T-helper 1 cell treated with Interleukin-12 subunit alpha and Interleukin-12 subunit beta and Interleukin-4 antibody, amounts not matched to agents 30 μg/mL and 1 μg/mL, for 36 hours (primary cell): ENCODE data around the gene DCUN1D2.
"Not testable (repeated sequence)": the region's sequence is repeated elsewhere in the genome, so short reads cannot be mapped to it uniquely, and the experiment has no call there.

ENCODE experiments used
- H3K27ac Mint-ChIP-seq: one replicate; pipeline ENCODE4 v1.8.0; 2021; ENCODE audit warnings: mild to moderate bottlenecking, mixed read lengths
- H3K27me3 Mint-ChIP-seq: one replicate; pipeline ENCODE4 v1.8.0; 2021; ENCODE audit warnings: low read depth, mixed read lengths
- H3K36me3 Mint-ChIP-seq: one replicate; pipeline ENCODE4 v1.8.0; 2021; ENCODE audit warnings: low read depth, mixed read lengths
- H3K4me1 Mint-ChIP-seq: one replicate; pipeline ENCODE4 v1.8.0; 2021; ENCODE audit warnings: low read depth, mixed read lengths
- H3K4me3 Mint-ChIP-seq: one replicate; pipeline ENCODE4 v1.8.0; 2021; ENCODE audit warnings: mild to moderate bottlenecking, moderate library complexity, mixed read lengths
- H3K9me3 Mint-ChIP-seq: one replicate; pipeline ENCODE4 v1.8.0; 2021; ENCODE audit warnings: mixed read lengths

Gene DCUN1D2

DNA sequence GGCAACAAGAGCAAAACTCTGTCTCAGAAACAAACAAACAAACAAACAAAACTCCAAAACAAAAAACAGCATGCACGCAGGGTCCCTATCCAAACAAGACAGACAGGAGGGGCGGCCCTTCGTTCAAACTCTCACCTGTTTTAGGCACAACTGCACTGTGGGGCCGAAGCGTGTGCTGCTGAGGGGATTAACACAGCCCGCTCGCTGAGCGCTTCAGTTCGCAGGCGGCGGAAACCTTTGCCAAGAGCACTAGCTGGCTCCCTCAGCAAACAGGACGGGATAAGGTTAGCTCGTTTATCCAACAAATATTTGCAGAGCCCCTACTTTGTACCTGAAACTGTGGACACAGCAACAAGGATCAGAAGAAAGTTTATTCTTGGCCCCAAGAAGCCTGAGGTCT lies 35.6 kb downstream of the DCUN1D2 start:
- Mint-ChIP-seq H3K27me3 (no peaks in the 10 kb centered on the region), H3K9me3 (no peaks in the 10 kb centered on the region), H3K27ac (no peak overlapping the region), H3K36me3 (peaks cover 8% of the 10 kb centered on the region), H3K4me1 (no peaks in the 10 kb centered on the region), H3K4me3 (no peak overlapping the region)

- H3K36me3 Mint-ChIP-seq: peaks cover 6% of the 10 kb centered on the region
- no peaks in the 10 kb centered on the region for H3K27me3 Mint-ChIP-seq
- H3K27ac Mint-ChIP-seq: no peak within 1 kb of the TSS
- no peaks in the 10 kb centered on the region for H3K9me3 Mint-ChIP-seq
- H3K4me1 Mint-ChIP-seq: no peaks in the 10 kb centered on the region
- H3K4me3 Mint-ChIP-seq: no peak within 1 kb of the TSS
Observed at GRCh38 chr13:113452942-113453901, 37.3 kb downstream of the DCUN1D2 start, which contains the start of gene ADPRHL1. ADPRHL1 (minus strand) TSS chr13:113453488; CDS start chr13:113453437, 51 bp downstream.

GRCh38 chr13:113452466-113452865 lies 38.0 kb downstream of the DCUN1D2 start:
- H3K4me3 Mint-ChIP-seq: no peak overlapping the region
- H3K27me3 Mint-ChIP-seq: no peaks in the 10 kb centered on the region
- H3K36me3 Mint-ChIP-seq: peaks cover 3% of the 10 kb centered on the region
- no peaks in the 10 kb centered on the region for H3K4me1 Mint-ChIP-seq
- H3K9me3 Mint-ChIP-seq: peaks cover 5% of the 10 kb centered on the region
- no peak overlapping the region for H3K27ac Mint-ChIP-seq

DNA sequence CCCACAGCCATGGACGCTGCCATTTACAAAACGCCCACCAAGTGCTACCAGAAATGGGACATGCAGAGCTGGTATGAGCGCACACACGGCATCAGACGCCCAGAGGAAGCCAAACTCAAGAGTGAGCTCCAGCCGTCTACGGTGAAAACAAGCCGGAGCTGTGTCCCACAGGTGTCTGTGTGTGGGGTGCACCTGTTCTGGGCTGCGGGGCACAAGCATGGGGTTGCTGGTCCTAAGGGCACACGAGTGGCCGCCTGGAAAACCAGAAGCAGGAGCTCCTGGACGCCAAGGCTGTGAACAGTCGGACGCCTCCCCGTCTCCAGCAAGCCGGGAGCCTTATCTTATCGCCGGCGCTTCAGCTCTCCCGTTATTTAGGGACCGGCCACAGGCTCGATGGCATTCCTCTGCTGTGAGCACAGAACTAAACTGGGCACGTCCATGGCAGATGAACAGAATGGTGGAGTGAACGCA lies 38.5 kb downstream of the DCUN1D2 start:
- no peaks in the 10 kb centered on the region for H3K4me1 Mint-ChIP-seq
- H3K9me3 Mint-ChIP-seq: peaks cover 6% of the 10 kb centered on the region
- no peak overlapping the region for H3K27ac Mint-ChIP-seq
- no peak overlapping the region for H3K4me3 Mint-ChIP-seq
- peaks cover 3% of the 10 kb centered on the region for H3K36me3 Mint-ChIP-seq
- no peaks in the 10 kb centered on the region for H3K27me3 Mint-ChIP-seq

- not testable (repeated sequence) for H3K4me3 Mint-ChIP-seq, H3K27ac Mint-ChIP-seq, H3K9me3 Mint-ChIP-seq, H3K27me3 Mint-ChIP-seq, H3K4me1 Mint-ChIP-seq, H3K36me3 Mint-ChIP-seq
Observed at GRCh38 chr13:113450861-113451620, 39.5 kb downstream of the DCUN1D2 start.

DNA sequence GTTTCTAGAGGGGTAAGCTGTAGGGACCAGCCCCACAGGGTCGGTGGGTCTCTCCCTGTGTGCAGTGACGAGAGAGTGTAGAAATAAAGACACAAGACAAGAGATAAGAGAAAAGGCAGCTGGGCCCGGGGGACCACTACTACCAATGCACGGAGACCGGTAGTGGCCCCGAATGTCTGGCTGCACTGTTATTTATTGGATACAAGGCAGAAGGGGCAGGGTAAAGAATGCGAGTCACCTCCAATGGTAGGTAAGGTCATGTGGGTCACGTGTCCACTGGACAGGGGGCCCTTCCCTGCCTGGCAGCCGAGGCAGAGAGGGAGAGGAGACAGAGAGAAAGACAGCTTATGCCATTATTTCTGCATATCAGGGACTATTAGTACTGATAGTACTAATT lies 40.2 kb downstream of the DCUN1D2 start:
- H3K9me3 Mint-ChIP-seq, H3K27ac Mint-ChIP-seq, H3K4me3 Mint-ChIP-seq, H3K27me3 Mint-ChIP-seq, H3K36me3 Mint-ChIP-seq, H3K4me1 Mint-ChIP-seq: not testable (repeated sequence)

DNA sequence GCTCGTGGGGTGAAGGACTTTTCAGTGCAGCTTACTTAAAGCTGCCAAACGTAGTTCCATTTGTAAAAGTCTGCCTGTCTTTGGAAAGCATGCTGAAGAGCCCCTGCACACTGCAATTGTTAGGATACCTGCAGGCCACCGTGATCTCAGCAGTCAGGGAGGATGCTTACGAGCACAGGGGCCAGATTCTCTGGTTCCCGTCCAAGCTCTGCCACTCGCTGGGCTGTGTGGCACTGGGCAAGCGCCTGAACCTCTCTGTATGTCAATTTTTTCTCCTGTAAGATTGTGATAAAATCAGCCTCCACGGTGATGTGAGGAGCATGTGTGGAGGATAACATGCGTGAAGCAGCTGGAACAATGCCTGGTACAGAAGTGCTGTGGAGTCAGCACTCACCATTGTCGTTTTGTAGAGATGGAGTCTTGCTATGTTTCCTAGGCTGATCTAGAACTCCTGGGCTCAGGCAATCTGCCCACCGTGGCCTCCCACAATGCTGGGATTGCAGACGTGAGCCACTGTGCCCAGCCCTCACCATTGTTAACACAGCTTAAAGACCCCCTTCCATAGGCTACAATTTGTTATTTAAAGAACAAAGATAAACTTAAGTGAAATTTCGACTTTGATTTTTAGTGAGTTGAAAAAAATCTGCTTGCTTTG lies 40.7 kb downstream of the DCUN1D2 start:
- Mint-ChIP-seq H3K27ac (no peak overlapping the region), H3K4me3 (peak overlapping the region; percentile 11), H3K9me3 (peaks cover 6% of the 10 kb centered on the region), H3K27me3 (no peaks in the 10 kb centered on the region), H3K4me1 (no peaks in the 10 kb centered on the region), H3K36me3 (no peaks in the 10 kb centered on the region)

DNA sequence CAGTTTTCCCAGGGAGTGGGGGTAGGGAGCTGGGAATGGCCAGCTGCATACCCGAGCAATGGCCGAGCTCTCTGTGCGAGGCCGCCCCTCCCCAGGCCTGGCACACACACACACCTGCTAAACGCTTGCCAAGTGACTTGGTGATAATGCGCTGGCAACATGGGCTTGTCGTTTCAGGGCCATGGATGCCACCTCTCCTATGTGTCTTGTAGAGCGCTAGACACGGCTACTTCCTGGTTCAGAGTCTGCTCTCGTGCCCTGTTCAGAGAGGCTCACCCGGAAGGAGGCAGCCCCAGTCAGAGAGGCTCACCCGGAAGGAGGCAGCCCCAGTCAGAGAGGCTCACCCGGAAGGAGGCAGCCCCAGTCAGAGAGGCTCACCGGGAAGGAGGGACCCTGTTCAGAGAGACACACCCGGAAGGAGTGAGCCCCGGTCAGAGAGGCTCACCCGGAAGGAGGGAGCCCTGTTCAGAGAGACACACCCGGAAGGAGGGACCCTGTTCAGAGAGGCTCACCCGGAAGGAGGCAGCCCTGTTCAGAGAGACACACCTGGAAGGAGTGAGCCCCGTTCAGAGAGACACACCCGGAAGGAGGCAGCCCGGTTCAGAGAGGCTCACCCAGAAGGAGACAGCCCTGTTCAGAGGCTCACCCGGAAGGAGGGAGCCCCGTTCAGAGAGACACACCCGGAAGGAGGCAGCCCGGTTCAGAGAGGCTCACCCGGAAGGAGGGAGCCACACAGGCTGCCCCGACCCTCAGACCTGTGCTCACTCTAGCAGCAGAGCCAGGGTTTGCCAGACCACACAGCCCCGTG lies 41.4 kb downstream of the DCUN1D2 start:
- Mint-ChIP-seq H3K9me3 (peaks cover 6% of the 10 kb centered on the region), H3K27ac (no peak overlapping the region), H3K4me3 (peak overlapping the region; percentile 11), H3K4me1 (no peaks in the 10 kb centered on the region), H3K27me3 (no peaks in the 10 kb centered on the region), H3K36me3 (no peaks in the 10 kb centered on the region)

DNA sequence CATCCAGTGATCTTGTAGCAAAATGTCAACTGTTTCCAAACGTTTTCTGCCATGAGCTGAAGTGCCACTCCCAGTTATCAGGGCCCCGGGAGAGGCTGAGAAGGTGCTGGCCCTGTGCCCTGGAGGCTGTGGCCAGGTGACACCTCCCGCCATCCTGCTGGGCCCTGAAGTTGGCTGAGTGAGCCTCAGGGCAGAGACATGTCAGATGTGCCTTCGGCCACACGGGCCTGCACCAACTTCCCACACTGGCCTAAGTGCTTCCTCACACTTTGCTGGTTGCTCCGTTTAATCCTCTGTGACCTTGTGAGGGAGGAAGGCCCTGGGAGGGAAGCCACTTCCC lies 42.0 kb downstream of the DCUN1D2 start:
- Mint-ChIP-seq H3K9me3 (peaks cover 6% of the 10 kb centered on the region), H3K27ac (no peak overlapping the region), H3K4me3 (no peak overlapping the region), H3K36me3 (no peaks in the 10 kb centered on the region), H3K27me3 (no peaks in the 10 kb centered on the region), H3K4me1 (no peaks in the 10 kb centered on the region)

- Mint-ChIP-seq H3K27ac (no peak overlapping the region), H3K4me1 (no peaks in the 10 kb centered on the region), H3K36me3 (no peaks in the 10 kb centered on the region), H3K9me3 (peaks cover 6% of the 10 kb centered on the region), H3K27me3 (no peaks in the 10 kb centered on the region), H3K4me3 (no peak overlapping the region)
Observed at GRCh38 chr13:113447596-113447995, 42.9 kb downstream of the DCUN1D2 start.

GRCh38 chr13:113446488-113446854 lies 44.0 kb downstream of the DCUN1D2 start:
- no peaks in the 10 kb centered on the region for H3K36me3 Mint-ChIP-seq
- H3K27ac Mint-ChIP-seq: no peak overlapping the region
- H3K4me1 Mint-ChIP-seq: no peaks in the 10 kb centered on the region
- H3K4me3 Mint-ChIP-seq: no peak overlapping the region
- H3K9me3 Mint-ChIP-seq: peaks cover 6% of the 10 kb centered on the region
- H3K27me3 Mint-ChIP-seq: no peaks in the 10 kb centered on the region

DNA sequence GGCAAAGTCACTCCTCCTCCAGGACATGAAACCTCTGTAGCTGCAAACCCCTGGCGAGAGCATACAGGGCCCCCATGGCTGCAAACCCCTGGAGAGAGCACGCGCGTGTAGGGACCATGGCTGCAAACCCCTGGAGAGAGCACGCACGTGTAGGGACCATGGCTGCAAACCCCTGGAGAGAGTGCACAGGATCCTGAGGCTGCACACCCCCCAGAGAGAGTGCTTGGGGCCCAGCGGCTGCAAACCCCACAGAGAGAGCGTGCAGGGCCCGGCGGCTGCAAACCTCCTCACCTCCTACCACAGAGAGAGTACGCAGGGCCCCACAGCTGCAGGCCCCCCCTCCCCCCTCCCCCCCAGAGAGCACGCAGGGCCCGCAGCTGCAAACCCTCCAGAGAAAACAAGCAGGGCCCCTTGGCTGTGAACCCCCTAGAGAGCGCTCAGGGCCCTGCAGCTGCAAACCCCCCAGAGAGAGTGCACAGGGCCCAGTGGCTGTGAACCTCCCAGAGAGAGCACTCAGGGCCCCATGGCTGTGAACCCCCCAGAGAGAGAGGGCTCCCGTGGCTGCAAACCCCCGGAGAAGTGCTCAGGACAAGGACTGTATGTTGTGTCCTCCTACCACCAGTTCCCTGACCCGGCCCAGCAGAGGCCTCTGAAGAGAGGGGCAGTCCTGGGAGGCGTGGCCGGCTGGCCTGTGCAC lies 44.6 kb downstream of the DCUN1D2 start:
- H3K27ac Mint-ChIP-seq: no peak overlapping the region
- H3K4me1 Mint-ChIP-seq: no peaks in the 10 kb centered on the region
- no peak overlapping the region for H3K4me3 Mint-ChIP-seq
- H3K36me3 Mint-ChIP-seq: no peaks in the 10 kb centered on the region
- peaks cover 6% of the 10 kb centered on the region for H3K9me3 Mint-ChIP-seq
- H3K27me3 Mint-ChIP-seq: no peaks in the 10 kb centered on the region

- Mint-ChIP-seq H3K4me1 (no peaks in the 10 kb centered on the region), H3K9me3 (peaks cover 6% of the 10 kb centered on the region), H3K27me3 (no peaks in the 10 kb centered on the region), H3K36me3 (no peaks in the 10 kb centered on the region), H3K4me3 (no peak overlapping the region), H3K27ac (no peak overlapping the region)
Observed at GRCh38 chr13:113443991-113444390, 46.5 kb downstream of the DCUN1D2 start.
